ENCODE data around the gene VRK2.
"Not testable (repeated sequence)": the region's sequence is repeated elsewhere in the genome, so short reads cannot be mapped to it uniquely, and the experiment has no call there.

Gene VRK2

DNA sequence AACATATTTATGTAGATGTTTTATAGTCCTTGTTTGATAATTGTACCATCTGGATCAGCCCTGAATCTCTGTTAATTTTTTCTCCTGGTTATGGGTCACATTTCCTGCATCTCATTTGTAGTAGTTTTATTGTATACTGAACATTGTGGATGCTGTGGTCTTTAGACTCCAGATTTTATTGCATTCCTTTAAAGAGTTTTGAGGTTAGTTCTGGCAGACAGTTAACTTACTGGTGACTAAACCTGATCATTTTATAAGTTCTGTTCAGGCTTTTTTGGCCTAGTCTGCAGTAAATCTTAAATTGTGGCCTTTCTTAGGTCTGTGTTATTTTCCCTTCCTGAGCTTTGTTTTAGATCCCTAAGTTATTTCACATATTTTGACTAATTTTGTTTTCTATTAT lies 110.2 kb downstream of the VRK2 start:
- DNase-seq (ENCODE audit: extremely low read depth in 1 of 2, low read depth in 1 of 2), result no peak

DNA sequence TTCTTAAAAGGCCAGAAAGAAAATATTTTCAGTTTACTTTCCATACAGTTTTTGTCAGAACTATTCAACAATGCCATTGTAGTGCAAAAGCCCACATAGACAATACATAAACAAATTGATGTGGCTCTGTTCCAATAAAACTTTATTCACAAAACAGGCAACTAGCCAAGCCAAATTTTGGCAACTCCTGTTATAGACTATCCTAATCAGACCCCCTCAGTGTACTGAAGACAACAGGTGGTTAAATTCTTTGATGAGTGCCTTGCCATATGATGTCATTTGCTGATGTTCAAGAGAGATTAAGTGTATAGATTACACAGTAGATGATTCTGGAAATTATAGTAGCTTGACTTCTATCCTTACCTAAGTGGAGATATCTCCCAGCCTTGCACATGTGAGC lies 111.1 kb downstream of the VRK2 start:
- no peak for DNase-seq (ENCODE audit: extremely low read depth in 1 of 2, low read depth in 1 of 2)

DNA sequence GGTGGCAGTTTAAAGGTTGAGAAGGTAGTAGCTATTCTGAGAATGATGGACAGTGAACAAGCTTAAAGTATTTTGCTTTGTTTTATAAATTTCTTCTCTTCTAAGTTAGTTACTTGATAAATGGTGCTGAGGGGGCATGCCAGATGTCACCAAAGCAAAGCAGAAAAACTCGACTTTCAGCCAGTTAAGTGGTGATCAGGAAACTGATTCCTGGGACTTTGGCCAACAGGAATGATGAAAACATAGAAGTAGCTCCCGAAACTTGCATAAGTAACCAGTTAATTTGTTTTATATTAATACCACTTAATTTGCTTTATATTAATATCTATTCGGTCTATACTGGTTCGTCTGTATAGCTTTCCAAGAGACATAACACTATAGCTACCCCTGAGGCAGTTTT lies 111.9 kb downstream of the VRK2 start:
- no peak for DNase-seq (ENCODE audit: extremely low read depth in 1 of 2, low read depth in 1 of 2)

GRCh38 chr2:58163913-58164312 lies 117.3 kb downstream of the VRK2 start:
- no peak for DNase-seq (ENCODE audit: extremely low read depth in 1 of 2, low read depth in 1 of 2)

DNA sequence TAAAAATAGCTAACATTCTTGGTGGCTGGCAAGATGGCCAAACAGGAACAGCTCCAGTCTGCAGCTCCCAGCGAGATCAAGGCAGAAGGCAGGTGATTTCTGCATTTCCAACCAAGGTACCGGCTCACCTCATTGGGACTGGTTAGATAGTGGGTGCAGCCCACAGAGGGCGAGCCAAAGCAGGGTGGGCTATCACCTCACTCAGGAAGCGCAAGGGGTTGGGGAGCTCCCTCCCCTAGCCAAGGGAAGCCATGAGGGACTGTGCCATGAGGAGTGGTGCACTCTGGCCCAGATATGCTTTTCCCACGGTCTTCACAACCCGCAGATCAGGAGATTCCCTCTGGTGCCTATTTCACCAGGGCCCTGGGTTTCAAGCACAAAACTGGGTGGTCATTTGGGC lies 121.5 kb downstream of the VRK2 start:
- not testable (repeated sequence) for DNase-seq (ENCODE audit: extremely low read depth in 1 of 2, low read depth in 1 of 2)

DNA sequence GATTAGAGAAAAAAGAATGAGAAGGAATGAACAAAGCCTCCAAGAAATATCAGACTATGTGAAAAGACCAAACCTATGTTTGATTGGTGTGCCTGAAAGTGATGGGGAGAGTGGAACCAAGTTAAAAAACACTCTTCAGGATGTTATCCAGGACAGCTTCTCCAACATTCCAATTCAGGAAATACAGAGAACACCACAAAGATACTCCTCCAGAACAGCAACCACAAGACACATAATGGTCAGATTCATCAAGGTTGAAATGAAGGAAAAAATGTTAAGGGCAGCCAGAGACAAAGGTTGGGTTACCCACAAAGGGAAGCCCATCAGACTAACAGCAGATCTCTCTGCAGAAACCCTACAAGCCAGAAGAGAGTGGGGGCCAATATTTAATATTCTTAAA lies 123.2 kb downstream of the VRK2 start:
- not testable (repeated sequence) for DNase-seq (ENCODE audit: extremely low read depth in 1 of 2, low read depth in 1 of 2)

- DNase-seq (ENCODE audit: extremely low read depth in 1 of 2, low read depth in 1 of 2), result not testable (repeated sequence)
Measured at GRCh38 chr2:58170334-58170933, 123.8 kb downstream of the VRK2 start.

DNA sequence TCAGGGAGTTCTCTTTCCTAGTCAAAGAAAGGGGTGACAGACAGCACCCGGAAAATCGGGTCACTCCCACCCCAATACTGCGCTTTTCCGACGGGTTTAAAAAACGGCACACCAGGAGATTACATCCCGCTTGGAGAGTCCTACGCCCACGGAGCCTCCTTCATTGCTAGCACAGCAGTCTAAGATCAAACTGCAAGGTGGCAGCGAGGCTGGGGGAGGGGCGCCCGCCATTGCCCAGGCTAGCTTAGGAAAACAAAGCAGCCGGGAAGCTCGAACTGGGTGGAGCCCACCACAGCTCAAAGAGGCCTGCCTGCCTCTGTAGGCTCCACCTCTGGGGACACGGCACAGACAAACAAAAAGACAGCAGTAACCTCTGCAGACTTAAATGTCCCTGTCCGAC lies 125.2 kb downstream of the VRK2 start:
- DNase-seq (ENCODE audit: extremely low read depth in 1 of 2, low read depth in 1 of 2), result not testable (repeated sequence)

DNA sequence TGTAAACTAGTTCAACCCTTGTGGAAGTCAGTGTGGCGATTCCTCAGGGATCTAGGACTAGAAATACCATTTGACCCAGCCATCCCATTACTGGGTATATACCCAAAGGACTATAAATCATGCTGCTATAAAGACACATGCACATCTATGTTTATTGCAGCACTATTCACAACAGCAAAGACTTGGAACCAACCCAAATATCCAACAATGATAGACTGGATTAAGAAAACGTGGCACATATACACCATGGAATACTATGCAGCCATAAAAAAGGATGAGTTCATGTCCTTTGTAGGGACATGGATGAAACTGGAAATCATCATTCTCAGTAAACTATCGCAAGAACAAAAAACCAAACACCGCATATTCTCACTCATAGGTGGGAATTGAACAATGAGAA lies 130.6 kb downstream of the VRK2 start:
- not testable (repeated sequence) for DNase-seq (ENCODE audit: extremely low read depth in 1 of 2, low read depth in 1 of 2)

DNA sequence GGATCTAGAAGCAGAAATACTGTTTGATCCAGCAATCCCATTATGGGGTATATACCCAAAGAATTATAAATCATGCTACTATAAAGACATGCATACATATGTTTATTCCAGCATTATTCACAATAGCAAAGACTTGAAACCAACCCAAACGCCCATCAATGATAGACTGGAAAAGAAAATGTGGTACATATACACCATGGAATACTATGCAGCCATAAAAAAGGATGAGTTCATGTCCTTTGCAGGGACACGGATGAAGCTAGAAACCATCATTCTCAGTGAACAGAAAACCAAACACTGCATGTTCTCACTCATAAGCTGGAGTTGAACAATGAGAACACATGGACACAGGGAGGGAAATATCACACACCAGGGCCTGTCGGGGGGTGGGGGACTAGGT lies 133.6 kb downstream of the VRK2 start:
- not testable (repeated sequence) for DNase-seq (ENCODE audit: extremely low read depth in 1 of 2, low read depth in 1 of 2)

DNA sequence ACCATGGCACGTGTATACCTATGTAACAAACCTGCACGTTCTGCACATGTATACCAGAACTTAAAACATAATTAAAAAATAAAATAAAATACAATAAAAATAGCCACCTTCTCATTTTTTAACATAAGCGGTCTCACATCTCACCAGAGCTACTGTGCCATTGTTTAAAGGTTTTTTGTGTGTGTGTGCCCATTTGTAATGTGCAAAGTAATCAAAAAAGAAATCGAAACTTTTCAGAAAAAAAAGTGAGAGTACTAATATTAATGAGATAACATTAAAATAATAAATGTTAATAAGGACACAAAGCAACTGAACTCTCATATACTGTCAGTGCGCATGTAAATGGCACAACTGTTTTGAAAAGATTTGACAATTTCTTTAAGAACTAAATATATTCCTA lies 134.0 kb downstream of the VRK2 start:
- no peak for DNase-seq (ENCODE audit: extremely low read depth in 1 of 2, low read depth in 1 of 2)

DNA sequence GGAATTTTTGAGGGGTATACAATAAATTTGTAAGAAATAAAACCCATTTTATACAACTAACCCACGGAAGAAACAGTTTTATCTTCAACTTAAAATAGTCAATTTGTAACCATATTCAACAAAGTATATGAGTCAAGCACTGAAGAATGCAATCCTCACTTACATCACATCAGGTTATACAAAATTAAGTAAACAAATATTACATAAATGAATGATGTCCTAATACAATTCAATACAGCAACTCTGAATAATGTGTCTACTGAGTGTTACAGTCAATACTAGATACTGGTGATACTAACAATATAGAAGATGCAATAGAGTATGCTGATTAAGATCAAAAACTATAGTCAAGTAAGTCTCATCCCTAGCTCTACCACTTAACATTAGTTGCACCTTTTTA lies 135.9 kb downstream of the VRK2 start:
- DNase-seq (ENCODE audit: extremely low read depth in 1 of 2, low read depth in 1 of 2), result no peak

GRCh38 chr2:58186501-58186900 lies 139.9 kb downstream of the VRK2 start:
- no peak for DNase-seq (ENCODE audit: extremely low read depth in 1 of 2, low read depth in 1 of 2)

DNA sequence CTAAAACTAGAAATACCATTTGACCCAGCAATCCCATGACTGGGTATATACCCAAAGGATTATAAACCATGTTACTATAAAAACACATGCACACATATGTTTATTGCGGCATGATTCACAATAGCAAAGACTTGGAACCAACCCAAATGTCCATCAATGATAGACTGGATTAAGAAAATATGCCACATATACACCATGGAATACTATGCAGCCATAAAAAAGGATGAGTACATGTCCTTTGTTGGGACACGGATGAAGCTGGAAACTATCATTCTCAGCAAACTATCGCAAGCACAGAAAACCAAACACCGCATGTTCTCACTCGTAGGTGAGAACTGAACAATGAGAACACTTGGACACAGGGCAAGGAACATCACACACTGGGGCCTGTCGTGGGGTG lies 140.4 kb downstream of the VRK2 start:
- not testable (repeated sequence) for DNase-seq (ENCODE audit: extremely low read depth in 1 of 2, low read depth in 1 of 2)

- DNase-seq (ENCODE audit: extremely low read depth in 1 of 2, low read depth in 1 of 2), result no peak
Measured at GRCh38 chr2:58194458-58194857, 147.9 kb downstream of the VRK2 start.

DNA sequence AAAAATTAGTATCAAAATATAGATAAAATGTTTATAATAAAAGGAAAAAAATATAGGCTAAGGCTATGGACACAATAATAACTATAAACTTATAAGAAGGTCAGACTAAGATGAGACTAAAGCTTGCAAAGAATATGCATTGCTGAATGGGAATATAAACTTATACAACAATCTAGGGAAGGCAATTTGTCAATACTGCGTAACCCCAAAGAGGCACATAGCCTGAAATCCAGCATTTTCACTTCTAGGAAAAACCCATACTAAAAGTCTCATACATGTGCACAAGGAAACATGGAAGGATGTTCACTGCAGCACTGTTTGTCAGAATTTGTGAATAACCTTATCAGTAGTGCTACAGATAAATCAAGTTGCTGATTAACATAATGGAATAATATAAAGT lies 149.1 kb downstream of the VRK2 start:
- no peak for DNase-seq (ENCODE audit: extremely low read depth in 1 of 2, low read depth in 1 of 2)

DNA sequence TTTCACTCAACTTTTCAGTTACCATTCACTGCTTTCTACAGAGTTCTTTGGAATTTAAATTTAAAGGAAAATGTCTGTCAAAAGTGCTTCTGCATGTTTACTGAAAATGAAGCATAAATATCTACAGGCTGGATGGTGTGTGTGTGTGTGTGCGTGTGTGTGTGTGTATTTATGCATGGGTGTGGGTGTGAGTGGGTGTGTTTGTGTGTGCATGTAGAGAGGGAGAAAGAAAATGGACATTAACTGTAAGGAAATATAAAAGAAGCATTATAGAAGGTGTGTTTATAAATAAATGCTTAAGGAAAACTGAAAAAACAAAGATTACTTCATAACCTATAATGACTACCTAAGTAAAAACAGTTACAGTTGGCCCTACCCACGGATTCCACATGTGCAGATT lies 151.3 kb downstream of the VRK2 start:
- DNase-seq (ENCODE audit: extremely low read depth in 1 of 2, low read depth in 1 of 2), result no peak

DNA sequence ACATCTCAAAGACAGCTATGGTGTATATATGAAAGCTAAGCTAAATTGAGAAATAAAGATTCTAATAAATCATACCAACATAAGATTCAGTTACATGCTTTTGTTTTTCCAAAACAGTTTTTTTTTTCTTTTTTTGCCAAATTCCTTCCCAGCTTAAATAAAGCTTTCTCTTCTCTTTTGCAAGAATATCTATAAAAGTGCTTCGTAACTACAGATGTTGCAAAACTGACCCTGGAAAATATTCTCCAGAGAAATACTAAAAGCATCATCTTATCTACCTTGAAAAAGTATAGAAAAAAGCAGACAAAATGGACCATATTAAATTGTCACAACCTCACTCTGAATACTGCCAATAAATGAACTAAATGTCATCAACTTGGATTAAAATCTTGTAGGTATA lies 155.8 kb downstream of the VRK2 start:
- no peak for DNase-seq (ENCODE audit: extremely low read depth in 1 of 2, low read depth in 1 of 2)

DNA sequence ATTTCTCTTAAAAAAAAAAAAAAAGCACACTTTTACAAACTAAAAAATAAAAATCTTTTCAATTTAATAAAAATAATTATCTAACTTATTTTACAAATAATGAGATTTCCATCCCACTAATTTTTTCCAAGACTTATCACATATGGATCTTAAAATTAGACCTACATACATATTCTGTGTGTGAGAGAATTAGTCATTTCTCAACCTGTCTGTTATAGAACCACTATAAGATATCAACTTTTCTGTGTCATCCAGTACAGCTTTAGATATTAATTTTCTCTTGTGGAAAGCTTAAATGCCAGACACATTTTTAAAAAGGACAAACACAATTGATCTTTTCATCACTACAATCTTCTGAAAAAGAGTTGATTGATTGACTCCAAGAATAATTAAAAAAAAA lies 156.4 kb downstream of the VRK2 start:
- no peak for DNase-seq (ENCODE audit: extremely low read depth in 1 of 2, low read depth in 1 of 2)

DNA sequence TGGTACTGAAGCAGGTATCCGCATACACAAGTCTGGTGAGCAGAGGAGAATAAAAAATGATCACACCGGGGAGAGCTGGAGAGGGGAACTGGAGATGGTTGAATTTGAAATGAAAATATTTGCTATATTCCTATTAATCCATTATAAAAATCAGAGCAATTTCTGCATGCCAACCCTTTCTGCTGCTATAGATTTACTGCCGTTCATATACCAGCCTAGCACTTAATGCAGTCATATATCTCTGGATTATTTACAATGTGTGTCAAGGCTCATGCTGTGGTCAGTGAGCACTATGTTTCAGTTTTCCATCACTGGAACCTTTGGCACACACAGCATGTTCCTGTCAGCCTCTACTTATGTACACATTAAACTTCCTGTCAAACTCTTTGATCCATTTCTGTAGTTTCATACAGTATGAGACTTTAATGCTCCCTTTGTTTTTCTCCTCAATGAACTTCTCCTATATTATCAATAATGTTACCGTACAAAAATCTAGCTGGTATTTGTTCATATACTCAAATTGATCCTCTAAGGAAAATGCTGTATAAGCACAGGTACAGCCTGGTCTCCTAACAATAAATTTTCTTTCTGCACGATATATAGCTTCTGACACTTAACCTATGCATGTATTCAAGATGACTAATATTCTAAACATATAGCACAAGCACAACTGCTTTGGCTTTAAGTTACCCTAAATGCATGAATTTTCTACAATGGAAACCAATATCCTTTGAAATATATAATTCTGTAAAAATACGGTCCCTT lies 157.8 kb downstream of the VRK2 start:
- no peak for DNase-seq (ENCODE audit: extremely low read depth in 1 of 2, low read depth in 1 of 2)

- no peak for DNase-seq (ENCODE audit: extremely low read depth in 1 of 2, low read depth in 1 of 2)
Measured at GRCh38 chr2:58206785-58207184, 160.2 kb downstream of the VRK2 start.

- DNase-seq (ENCODE audit: extremely low read depth in 1 of 2, low read depth in 1 of 2), result no peak
Measured at GRCh38 chr2:58207189-58207588, 160.6 kb downstream of the VRK2 start.

Measured in stimulated activated CD8-positive, alpha-beta memory T cell treated with anti-CD3 and anti-CD28 coated beads, Interleukin-7, amount 100 ng/mL, for 48 hours (primary cell).